Parathyroid adenoma (tissue), 2 donors: ENCODE data around the gene SNX3.
"Not testable (repeated sequence)": the region's sequence is repeated elsewhere in the genome, so short reads cannot be mapped to it uniquely, and the experiment has no call there.

Experiments
- H2AFZ ChIP-seq: fragments of 300-600 bp; sonication (generic); one replicate; pipeline ENCODE4 v1.7.0; 2017; ENCODE audit warnings: antibody characterized with exemption, mild to moderate bottlenecking
- H3K27ac ChIP-seq: fragments of 300-600 bp; sonication (generic); one replicate; pipeline ENCODE4 v1.7.0; 2017
- H3K27me3 ChIP-seq: fragments of 300-600 bp; sonication (generic); one replicate; pipeline ENCODE4 v1.7.0; 2017; ENCODE audit warnings: low read length; ENCODE audit not compliant: control insufficient read depth, insufficient read depth
- H3K36me3 ChIP-seq: fragments of 300-600 bp; sonication (generic); one replicate; pipeline ENCODE4 v1.7.0; 2017; ENCODE audit warnings: low read length; ENCODE audit not compliant: control insufficient read depth, insufficient read depth
- H3K4me1 ChIP-seq: fragments of 300-600 bp; sonication (generic); one replicate; pipeline ENCODE4 v1.7.0; 2017; ENCODE audit warnings: control low read depth
- H3K4me2 ChIP-seq: fragments of 300-600 bp; sonication (generic); one replicate; pipeline ENCODE4 v1.7.0; 2017; ENCODE audit warnings: low read length
- H3K4me3 ChIP-seq: fragments of 300-600 bp; sonication (generic); one replicate; pipeline ENCODE4 v1.7.0; 2017; ENCODE audit warnings: low read depth, low read length
- H3K79me2 ChIP-seq: fragments of 300-600 bp; sonication (generic); one replicate; pipeline ENCODE4 v1.7.0; 2017; ENCODE audit warnings: control low read depth
- H3K9ac ChIP-seq: fragments of 300-600 bp; sonication (generic); one replicate; pipeline ENCODE4 v1.7.0; 2017; ENCODE audit warnings: mild to moderate bottlenecking
- H3K9me3 ChIP-seq: fragments of 300-600 bp; sonication (generic); one replicate; pipeline ENCODE4 v1.7.0; 2017; ENCODE audit warnings: low read length; ENCODE audit not compliant: control insufficient read depth
- CTCF ChIP-seq: fragments of 300-600 bp; sonication (generic); IDR thresholded peaks from one replicate; pipeline ENCODE4 v1.7.0; 2017; ENCODE audit warnings: antibody characterized with exemption, mild to moderate bottlenecking
- donor health status: primary hyperparathyroidism.

Gene SNX3

DNA sequence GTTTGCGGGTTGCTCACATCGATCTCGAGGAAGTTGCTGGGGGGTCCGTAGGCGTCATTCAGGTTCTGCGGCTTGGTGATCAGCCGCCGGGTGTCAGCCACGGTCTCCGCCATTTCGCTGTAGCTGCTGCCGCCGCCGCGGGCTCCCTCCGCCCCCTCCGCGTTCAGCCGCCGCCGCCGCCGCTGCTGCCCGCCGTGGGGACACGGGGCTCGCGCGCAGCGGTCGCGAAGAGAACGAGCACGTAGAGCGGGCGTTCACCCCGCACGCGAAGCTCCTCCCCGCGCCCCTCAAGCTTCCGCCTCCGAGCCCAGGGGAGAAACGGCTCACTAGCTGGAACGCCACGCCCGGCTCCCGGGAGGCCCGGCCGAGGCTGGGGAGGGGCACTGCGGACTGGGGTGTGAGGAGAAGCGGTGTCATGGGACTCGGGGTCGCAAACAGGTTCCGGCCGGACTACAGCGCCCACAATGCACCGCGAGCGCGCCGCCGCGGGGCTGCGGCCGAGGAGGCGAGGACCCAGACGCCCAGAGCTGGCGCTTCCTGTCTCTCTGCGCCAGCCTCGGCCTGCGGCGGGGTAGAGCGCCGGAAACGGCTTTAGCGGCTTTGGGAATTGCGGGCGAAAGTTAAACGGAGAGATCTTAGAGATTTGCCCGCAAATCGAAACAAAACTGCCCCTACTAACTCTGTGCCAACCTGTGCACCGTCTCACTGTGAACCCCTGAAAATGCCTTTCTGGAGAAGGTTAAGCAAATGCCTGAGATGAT is at the start of gene SNX3:
SNX3 (minus strand) TSS at position 232 of the 761 bp plus-strand sequence; CDS start at position 113, 119 bp downstream.
- peaks cover 10% of the 10 kb centered on the region for H3K79me2 ChIP-seq
- no peak for TF ChIP-seq CTCF
- peak within 1 kb of the TSS; percentile 97 for H2AFZ ChIP-seq
- H3K4me1 ChIP-seq = no peaks in the 10 kb centered on the region
- H3K27me3 ChIP-seq = no peaks in the 10 kb centered on the region
- H3K36me3 ChIP-seq = no peaks in the 10 kb centered on the region
- H3K27ac ChIP-seq = peak within 1 kb of the TSS; percentile 94
- H3K4me2 ChIP-seq = peak within 1 kb of the TSS; percentile 72
- no peaks in the 10 kb centered on the region for H3K9me3 ChIP-seq
- H3K4me3 ChIP-seq = peak within 1 kb of the TSS; percentile 94
- peak within 1 kb of the TSS; percentile 95 for H3K9ac ChIP-seq

- Histone ChIP-seq H3K4me1 (no peaks in the 10 kb centered on the region), H3K36me3 (no peaks in the 10 kb centered on the region), H3K4me3 (no peak overlapping the region), H3K27ac (no peak overlapping the region), H3K4me2 (no peak overlapping the region), H3K79me2 (peaks cover 4% of the 10 kb centered on the region), H2AFZ (no peak overlapping the region), H3K9ac (no peak overlapping the region), H3K9me3 (no peaks in the 10 kb centered on the region), H3K27me3 (no peaks in the 10 kb centered on the region)
- no peak for TF ChIP-seq CTCF
Measured at GRCh38 chr6:108309844-108310243, 49.0 kb upstream of the SNX3 start.

DNA sequence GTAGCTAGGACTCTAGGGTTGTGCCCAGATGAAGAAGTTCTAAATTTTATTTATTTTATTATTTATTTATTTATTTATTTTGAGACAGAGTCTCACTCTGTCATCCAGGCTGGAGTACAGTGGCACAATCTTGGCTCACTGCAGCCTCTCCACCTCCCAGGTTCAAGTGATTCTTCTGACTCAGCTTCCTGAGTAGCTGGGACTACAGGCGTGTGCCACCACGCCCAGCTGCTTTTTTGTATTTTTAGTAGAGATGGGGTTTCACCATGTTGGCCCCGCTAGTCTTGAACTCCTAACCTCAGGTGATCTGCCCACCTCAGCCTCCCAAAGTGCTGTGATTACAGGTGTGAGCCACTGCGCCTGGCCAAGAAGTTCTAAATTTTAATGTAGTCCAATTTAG is 47.8 kb upstream of the SNX3 start:
- H3K4me3 ChIP-seq = not testable (repeated sequence)

DNA sequence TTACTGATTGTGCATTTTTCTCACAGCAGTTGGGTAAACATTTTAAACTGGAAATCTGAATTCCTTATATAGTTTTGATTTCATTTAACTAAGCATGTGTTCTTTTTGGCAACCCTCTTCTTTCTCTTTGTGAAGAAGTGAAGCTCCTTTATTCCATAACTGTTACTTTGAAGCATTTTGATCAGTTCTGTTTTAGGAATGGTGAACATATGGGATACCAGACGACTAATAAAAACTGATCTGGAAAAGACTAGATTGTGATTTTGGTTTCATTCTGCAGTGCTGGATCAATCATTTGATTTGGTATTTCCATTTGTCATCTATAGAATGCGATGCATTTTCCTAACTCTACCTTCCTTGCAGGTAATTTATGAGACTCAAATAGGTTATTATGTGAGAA is 43.8 kb upstream of the SNX3 start:
- H3K27me3 ChIP-seq = no peaks in the 10 kb centered on the region
- TF ChIP-seq CTCF = no peak

More for the DNA sequence above, 47.8 kb upstream of the SNX3 start:
- H3K4me1 ChIP-seq, H3K4me2 ChIP-seq, H3K9me3 ChIP-seq, H3K27me3 ChIP-seq, H3K79me2 ChIP-seq, H3K36me3 ChIP-seq, H3K27ac ChIP-seq, H3K9ac ChIP-seq, H2AFZ ChIP-seq: not testable (repeated sequence)

GRCh38 chr6:108302386-108302785 is 41.5 kb upstream of the SNX3 start:
- Histone ChIP-seq H2AFZ (no peak overlapping the region), H3K9ac (no peak overlapping the region), H3K4me2 (no peak overlapping the region), H3K79me2 (no peaks in the 10 kb centered on the region), H3K27ac (no peak overlapping the region), H3K4me1 (no peaks in the 10 kb centered on the region), H3K9me3 (no peaks in the 10 kb centered on the region), H3K27me3 (no peaks in the 10 kb centered on the region), H3K4me3 (no peak overlapping the region), H3K36me3 (no peaks in the 10 kb centered on the region)
- TF ChIP-seq CTCF = no peak

More for the DNA sequence above, 43.8 kb upstream of the SNX3 start:
- Histone ChIP-seq H3K4me3 (no peak overlapping the region), H3K4me2 (no peak overlapping the region), H3K4me1 (no peaks in the 10 kb centered on the region), H3K9me3 (no peaks in the 10 kb centered on the region), H2AFZ (no peak overlapping the region), H3K36me3 (no peaks in the 10 kb centered on the region), H3K27ac (no peak overlapping the region), H3K9ac (no peak overlapping the region), H3K79me2 (no peaks in the 10 kb centered on the region)
